ENCODE measurements around the gene NPDC1.

DNA sequence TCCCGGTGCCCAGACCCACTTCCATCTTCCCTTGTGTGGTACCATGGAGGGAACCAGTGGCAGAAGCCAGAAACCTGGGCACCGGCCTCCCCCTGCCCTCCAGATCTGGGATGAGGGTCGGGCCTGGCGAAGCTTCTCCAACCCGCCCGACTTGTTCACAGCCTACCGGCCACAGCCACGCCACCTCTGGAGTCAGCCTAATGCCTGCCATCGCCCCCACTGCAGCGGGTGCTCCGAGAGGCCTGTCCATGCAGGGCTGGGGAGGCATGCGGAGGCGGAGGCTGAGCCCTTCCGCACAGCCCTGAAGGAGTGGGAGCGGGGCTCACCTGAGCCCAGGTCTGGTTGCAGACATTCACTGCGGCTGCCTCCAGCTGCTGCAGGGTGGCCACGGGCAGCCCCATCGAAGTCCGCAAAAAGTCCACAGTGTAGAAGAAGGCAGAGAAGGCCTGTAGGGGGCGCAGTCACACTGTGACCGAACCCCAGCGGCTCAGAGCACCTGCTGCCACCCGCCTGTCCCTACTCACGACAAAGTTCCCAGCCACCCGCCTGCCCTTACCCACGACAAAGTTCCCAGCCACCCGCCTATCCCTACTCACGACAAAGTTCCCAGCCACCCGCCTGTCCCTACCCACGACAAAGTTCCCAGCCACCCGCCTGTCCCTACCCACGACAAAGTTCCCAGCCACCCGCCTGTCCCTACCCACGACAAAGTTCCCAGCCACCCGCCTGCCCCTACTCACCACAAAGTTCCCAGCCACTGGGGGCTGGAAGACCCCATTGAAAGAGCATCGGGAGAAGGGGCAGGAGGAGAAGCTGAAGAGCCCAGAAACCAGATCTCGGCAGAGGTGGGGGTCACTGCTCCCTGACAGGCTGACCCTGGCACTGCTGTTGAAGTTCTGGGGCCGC is 3.8 kb upstream of the NPDC1 start:
- TF ChIP-seq, protein P1, sequence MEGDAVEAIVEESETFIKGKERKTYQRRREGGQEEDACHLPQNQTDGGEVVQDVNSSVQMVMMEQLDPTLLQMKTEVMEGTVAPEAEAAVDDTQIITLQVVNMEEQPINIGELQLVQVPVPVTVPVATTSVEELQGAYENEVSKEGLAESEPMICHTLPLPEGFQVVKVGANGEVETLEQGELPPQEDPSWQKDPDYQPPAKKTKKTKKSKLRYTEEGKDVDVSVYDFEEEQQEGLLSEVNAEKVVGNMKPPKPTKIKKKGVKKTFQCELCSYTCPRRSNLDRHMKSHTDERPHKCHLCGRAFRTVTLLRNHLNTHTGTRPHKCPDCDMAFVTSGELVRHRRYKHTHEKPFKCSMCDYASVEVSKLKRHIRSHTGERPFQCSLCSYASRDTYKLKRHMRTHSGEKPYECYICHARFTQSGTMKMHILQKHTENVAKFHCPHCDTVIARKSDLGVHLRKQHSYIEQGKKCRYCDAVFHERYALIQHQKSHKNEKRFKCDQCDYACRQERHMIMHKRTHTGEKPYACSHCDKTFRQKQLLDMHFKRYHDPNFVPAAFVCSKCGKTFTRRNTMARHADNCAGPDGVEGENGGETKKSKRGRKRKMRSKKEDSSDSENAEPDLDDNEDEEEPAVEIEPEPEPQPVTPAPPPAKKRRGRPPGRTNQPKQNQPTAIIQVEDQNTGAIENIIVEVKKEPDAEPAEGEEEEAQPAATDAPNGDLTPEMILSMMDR (IDR thresholded peaks at IDR 0.05 in 4 of 5, conservative IDR thresholded peaks at IDR 0.05 in 1 of 5): peak in 3 of 5 experiments; percentile 6 to 44 (median 42)
- TF ChIP-seq POLR2A (IDR thresholded peaks at IDR 0.05): no peak
